NCI-H748 treated with DMSO at 0.1 percent for 48 hours (cell line): ENCODE results near the gene LDLR.
A peak's percentile ranks its signal among the peaks of the same experiment; 100 is the strongest.
"Not testable (repeated sequence)": the region's sequence is repeated elsewhere in the genome, so short reads cannot be mapped to it uniquely, and the experiment has no call there.

ENCODE experiments used
- DNase-seq: peaks from one replicate; lab custom pipeline; 2025; lab: John Stamatoyannopoulos, UW

LDLR gene

DNA sequence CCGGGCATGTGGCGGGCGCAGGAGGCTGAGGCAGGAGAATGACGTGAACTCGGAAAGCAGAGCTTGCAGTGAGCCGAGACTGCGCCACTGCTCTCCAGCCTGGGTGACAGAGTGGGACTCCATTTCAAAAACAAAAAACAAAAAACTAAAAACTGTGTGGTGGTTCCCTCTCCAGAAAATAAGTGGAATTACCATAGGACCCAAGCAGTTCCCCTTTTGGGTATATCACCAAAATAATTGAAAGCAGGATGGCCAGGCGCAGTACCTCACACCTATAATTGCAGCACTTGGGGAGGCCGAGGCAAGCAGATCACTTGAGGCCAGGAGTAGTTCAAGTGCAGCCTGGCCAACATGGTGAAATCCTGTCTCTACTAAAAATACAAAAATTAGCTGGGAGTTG, 15.7 kb upstream of the LDLR start:
- DNase-seq = no peak

DNA sequence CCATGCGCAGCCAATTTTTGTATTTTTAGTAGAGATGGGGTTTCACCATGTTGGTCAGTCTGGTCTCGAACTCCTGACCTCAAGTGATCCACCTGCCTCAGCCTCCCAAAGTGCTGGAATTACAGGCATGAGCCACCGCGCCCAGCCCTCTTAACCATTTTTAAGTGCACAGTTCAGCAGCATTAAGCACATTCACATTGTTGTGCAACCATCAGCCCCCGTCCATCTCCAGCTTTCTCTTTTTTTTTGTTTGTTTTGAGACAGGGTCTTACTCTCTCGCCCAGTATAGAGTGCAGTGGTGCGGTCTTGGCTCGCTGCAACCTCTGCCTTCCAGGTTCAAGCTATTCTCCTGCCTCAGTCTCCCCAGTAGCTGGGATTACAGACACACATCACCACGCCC, 12.5 kb upstream of the LDLR start:
- not testable (repeated sequence) for DNase-seq

DNA sequence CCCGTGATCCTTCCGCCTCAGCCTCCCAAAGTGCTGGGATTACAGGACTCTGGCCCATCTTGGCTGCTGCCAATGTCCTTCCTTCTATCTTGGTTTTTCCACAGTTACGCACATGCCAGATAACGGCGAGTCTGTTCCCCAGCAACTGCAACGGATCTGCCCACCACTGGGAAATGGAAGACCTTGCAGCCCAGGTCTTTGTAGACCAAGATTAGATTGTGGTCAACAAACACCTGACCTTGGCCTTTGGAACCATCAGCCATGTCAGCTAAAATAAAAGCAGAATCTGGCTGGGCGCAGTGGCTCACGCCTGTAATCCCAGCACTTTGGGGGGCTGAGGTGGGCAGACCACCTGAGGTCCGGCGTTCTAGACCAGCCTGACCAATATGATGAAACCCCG, 10.4 kb upstream of the LDLR start:
- no peak for DNase-seq

DNA sequence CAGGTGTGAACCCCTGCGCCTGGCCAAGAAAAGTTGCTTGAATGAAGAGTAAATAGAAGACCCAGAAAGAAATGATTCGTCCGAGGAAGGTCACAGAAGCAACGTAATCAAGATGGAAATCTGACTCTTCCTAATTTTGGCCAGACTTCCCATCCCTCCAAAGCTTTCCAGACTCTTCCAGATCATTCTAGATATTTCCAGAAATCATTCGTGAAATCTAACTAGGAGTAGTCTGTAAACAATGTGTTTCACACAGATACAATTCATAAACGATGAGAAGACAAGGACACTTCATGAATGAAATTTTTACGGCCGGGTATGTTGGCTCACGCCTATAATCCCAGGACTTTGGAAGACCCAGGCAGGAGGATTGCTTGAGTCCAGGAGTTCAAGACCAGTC, 9.3 kb upstream of the LDLR start:
- DNase-seq = no peak

DNA sequence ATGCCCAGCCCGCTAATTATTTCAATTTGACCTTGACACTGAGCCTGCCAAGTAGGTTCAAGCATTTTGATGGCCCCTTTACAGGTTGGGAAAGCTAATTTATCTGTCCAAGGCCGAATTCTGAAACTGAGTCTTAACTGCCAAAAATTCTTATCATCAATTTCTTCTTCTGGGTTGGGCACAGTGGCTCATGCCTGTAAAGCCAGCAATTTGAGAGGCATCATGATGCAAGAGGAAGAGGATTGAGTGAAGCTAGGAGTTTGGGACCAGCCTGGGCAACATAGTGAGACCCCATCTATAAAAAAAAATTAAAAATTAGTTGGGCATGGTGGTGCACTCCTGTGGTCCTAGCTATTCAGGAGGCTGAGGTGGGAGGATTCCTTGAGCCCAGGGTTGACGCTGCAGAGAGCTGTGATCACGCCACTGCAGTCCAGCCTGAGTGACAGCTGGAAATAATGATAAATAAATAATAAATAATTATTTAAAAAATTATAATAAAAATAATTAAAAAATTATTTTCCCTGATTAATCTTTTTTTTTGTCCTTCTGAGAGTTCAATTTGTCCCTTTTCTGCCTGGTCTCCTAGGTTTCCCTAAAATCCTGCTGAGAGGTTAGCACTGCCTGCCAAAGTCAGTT, 1.3 kb upstream of the LDLR start:
- DNase-seq = no peak

DNA sequence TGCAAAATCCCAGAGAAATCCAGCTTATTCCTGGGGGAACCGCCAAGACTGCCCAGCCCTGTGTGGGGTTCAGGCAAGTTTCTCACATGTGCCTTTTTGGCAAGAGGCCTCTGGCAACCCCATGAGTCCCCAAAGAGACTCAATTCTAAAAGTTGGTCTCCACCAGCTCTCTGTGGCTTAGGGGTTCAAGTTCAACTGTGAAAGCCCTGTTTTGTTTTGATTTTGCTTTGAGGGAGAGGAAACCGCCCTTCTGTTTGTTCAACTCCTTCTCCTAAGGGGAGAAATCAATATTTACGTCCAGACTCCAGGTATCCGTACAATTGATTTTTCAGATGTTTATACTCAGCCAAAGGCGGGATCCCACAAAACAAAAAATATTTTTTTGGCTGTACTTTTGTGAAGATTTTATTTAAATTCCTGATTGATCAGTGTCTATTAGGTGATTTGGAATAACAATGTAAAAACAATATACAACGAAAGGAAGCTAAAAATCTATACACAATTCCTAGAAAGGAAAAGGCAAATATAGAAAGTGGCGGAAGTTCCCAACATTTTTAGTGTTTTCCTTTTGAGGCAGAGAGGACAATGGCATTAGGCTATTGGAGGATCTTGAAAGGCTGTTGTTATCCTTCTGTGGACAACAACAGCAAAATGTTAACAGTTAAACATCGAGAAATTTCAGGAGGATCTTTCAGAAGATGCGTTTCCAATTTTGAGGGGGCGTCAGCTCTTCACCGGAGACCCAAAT, 583 bp upstream of the LDLR start:
- DNase-seq = peak; percentile 14

DNA sequence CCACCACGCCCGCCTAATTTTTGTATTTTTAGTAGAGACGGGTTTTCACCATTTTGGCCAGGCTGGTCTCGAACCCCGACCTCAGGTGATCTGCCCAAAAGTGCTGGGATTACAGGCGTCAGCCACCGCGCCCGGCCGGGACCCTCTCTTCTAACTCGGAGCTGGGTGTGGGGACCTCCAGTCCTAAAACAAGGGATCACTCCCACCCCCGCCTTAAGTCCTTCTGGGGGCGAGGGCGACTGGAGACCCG, 676 bp downstream of the LDLR start:
- not testable (repeated sequence) for DNase-seq

DNA sequence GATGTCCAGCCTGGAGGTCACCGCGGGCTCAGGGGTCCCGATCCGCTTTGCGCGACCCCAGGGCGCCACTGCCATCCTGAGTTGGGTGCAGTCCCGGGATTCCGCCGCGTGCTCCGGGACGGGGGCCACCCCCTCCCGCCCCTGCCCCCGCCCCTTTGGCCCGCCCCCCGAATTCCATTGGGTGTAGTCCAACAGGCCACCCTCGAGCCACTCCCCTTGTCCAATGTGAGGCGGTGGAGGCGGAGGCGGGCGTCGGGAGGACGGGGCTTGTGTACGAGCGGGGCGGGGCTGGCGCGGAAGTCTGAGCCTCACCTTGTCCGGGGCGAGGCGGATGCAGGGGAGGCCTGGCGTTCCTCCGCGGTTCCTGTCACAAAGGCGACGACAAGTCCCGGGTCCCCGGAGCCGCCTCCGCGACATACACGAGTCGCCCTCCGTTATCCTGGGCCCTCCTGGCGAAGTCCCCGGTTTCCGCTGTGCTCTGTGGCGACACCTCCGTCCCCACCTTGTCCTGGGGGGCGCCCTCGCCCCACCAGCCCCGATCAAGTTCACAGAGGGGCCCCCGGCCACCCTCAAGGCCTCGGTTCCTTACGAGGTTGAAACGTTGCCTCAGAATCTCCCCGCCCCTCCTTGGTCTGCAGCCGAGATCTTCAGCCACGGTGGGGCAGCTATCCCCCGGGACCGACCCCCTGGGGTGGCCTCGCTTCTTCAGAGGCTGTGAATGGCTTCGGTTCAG, 1.2 kb downstream of the LDLR start:
- DNase-seq = peak; percentile 83

DNA sequence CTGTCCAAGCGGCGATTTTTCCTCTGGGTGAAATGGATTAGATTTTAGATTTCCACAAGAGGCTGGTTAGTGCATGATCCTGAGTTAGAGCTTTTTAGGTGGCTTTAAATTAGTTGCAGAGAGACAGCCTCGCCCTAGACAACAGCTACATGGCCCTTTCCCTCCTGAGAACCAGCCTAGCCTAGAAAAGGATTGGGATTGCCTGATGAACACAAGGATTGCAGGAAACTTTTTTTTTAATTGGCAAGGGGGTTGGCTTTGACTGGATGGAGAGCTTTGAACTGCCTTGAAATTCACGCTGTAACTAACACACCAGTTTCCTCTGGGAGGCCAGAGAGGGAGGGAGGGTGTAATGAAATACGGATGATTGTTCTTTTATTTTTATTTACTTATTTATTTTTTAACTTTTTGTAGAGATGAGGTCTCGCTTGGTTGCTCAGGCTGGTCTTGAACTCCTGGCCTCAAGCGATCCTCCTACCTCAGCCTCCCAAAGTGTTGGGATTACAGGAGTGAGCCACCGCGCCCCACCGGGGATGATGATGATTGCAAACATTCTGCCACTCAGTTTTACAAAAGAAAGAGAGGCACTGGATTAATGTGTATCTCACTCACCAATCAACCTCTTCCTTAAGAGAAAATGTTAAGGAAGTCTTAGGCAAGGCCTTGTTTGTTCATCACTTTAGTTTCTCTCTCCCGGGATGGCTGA, 1.9 kb downstream of the LDLR start:
- no peak for DNase-seq

DNA sequence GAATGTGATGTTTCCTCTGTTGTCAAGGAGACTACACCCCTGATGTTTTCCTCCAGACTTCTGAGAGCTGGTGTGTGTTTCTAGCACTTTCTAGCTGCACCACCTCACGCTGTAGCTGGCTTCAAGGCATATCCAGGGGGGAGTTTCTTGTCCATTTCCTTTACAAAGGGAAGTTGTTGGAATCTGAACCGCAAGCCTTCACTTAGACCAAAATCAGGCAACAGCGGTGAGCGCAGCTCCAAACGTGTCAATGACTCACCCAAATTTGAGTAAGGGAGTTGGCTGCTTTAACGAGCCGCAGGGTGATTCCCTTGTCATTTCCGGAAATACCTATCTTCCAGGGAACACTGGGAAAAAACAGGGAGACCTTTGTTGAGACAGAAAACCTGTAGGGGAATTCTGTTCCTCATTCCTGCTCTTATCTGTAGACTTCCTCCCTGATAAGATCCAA, 2.5 kb downstream of the LDLR start:
- peak; percentile 1 for DNase-seq

DNA sequence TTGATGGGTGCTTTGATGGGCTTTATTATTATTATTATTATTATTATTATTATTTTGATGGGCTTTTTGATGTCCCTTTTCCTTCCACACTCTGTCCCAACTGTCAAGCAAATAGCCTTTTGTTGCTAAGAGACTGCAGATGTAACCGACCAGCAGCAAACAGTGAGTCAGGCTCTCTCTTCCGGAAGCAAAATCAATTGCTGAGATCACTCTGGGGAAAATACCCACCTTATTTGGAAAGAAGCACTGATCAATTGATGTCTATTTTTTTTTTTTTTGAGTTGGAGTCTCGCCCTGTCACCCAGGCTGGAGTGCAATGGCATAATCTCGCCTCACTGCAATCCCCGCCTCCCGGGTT, 2.9 kb downstream of the LDLR start:
- no peak for DNase-seq

DNA sequence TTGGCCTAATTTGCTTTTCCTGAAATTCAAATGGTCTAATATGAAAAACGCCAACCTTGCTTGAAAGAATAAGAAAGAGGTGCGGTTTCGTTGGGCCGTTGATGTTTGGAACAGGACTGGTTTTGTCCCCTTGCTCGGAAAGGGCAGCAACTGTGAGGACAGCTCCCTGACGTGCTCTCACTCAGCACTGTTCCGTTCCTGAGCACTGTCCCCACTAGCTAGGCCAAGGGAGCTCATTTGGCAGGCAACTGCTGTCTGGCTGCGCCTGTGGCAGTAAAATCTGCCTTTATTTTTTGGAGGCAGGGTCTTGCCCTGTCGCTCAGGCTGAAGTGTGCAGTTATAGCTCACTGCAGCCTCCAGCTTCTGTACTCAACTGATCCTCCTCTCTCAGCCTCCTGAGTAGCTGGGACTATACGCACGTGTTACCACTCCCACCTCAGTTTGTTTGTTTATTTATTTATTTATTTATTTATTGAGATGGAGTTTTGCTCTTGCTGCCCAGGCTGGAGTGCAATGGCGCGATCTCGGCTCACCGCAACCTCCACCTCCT, 4.5 kb downstream of the LDLR start:
- DNase-seq = no peak

DNA sequence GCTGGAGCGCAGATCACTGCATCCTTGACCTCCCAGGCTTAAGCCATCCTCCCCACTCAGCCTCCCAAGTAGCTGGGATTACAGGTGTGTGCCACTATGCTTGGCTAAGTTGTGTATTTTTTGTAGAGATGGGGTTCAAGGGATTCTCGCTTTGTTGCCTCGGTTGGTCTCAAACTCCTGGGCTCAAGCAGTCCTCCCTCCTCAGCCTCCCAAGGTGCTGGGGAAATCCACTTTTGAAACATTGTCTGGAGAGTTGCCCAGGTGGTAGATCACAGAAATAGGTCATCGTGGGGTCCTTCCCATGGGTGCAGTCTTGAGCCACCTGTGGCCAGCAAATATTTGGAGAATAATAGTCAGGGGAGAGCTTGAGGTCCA, 5.2 kb downstream of the LDLR start:
- no peak for DNase-seq

DNA sequence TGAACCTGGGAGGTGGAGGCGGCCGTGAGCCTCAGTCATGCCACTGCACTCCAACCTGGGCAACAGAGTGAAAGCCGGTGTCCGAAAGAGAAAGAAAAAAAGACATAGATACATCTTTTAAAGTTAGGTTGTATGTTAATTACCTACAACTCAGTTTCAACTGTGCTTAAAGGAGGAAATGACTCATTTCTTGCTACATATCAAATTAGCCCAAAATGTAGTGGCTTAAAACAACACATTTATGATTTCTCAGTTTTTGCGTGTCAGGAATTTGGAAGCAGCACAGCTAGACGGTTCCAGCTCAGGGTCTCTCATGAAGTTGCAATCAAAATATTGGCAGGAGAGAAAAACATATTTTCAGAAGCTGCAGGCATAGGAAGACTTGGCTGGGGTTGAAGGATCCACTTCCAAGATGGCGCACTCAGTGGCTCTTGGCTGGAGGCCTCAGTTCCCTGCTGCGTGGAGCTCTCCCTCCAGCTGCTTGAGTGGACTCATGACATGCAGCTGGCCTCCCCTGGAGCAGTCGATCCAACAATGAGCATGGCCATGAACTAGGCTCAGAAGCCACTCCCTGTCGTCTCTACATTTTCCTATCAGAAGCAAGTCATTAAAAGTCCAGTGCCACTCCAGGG, 7.1 kb downstream of the LDLR start:
- DNase-seq = no peak

DNA sequence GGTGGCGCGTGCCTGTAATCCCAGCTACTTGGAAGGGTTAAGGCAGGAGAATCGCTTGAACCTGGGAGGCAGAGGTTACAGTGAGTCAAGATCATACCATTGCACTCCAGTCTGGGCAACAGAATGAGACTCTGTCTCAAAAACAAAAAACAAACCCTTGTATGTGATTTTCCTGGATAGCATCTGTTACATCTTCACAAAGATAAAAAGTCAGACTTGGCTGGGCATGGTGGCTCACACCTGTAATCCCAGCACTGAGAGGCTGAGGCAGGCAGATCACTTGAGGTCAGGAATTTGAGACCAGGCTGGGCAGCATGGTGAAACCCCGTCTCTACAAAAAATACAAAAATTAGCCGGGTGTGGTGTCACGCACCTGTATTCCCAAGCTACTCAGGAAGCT, 8.1 kb downstream of the LDLR start:
- not testable (repeated sequence) for DNase-seq

DNA sequence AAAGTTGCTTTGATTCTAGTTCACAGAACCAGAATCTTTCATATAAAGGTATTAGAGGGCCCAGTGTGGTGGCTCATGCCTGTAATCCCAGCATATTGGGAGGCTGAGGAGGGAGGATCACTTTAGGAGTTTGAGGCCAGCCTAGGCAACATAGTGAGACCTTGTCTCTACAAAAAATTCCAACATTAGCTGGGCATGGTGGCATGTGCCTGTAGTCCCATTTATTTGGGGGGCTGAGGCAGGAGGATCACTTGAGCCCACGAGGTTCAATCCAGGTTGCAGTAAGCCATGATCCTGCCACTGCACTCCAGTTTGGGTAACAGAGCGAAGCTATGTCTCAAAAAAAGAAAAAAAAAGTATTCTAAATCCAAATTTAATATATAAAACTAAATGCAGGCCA, 9.1 kb downstream of the LDLR start:
- no peak for DNase-seq

DNA sequence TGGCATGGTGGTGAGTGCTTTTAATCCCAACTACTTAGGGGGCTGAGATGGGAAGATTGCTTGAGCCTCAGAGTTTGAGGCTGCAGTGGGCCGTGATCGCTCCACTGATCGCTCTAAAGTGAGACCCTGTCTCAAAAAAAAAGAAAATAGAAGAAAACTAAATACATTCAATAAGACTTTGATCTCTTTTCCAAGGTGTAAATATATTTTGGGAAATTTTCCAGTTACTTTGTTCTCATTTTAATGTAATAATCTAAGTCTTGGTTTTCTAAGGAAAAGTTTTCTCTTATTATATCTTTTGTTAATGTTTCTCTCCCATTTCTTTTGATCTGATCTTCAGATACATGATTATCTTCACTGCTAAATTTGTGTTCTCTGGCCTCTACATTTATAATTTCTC, 9.6 kb downstream of the LDLR start:
- no peak for DNase-seq

DNA sequence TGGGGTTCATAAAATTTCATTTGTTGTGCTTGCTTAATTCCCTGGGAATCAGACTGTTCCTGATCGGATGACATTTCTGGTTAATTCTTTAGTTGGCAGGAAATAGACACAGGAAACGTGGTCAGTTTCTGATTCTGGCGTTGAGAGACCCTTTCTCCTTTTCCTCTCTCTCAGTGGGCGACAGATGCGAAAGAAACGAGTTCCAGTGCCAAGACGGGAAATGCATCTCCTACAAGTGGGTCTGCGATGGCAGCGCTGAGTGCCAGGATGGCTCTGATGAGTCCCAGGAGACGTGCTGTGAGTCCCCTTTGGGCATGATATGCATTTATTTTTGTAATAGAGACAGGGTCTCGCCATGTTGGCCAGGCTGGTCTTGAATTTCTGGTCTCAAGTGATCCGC, 10.8 kb downstream of the LDLR start:
- no peak for DNase-seq

DNA sequence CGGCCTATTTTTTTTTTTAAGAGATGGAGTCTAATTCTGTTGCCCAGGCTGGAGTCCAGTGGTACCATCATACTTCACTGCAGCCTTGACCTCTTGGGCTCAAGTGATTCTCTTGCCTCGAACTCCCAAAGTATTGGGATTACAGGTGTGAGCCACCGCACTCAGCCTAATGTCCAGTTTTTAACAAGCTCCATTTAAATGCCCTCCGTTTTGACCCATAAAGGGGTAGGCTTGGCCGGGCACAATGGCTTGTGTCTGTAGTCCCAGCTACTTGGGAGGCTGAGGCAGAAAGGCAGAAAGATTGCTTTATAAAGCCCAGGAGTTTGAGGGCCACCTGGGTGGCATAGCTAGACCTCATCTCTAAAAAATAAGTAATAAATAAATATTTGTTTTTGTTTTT, 11.8 kb downstream of the LDLR start:
- no peak for DNase-seq

DNA sequence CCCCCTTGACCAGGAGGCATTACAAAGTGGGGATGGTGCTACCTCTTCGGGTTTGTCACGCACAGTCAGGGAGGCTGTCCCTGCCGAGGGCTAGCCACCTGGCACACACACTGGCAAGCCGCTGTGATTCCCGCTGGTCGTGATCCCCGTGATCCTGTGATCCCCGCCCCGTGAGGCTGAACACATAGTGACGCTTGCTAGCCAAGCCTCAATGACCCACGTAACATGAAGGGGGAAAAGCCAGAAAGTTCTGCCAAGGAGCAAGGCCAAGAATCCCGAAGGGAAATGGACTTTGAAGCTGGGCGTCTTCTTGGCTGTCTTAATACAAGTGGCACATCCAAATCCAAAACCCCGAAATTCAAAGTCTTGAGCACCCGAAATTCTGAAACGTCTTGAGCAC, 13.7 kb downstream of the LDLR start:
- no peak for DNase-seq

DNA sequence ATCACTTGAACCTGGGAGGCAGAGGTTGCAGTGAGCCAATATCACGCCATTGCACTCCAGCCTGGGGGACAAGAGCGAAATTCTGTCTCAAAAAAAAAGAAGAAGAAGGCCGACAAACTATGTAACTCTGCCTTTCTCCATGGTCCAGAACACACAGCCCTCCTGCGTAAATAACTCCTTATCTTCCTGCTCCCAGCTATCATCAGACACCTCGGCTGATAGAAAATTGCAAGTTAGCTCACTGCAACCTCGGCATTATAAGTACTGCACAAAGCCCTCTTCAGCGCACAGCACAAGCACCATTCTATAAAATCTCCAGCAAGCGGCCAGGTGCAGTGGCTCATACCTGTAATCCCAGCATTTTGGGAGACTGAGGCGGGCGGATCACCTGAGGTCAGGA, 14.4 kb downstream of the LDLR start:
- DNase-seq = not testable (repeated sequence)

DNA sequence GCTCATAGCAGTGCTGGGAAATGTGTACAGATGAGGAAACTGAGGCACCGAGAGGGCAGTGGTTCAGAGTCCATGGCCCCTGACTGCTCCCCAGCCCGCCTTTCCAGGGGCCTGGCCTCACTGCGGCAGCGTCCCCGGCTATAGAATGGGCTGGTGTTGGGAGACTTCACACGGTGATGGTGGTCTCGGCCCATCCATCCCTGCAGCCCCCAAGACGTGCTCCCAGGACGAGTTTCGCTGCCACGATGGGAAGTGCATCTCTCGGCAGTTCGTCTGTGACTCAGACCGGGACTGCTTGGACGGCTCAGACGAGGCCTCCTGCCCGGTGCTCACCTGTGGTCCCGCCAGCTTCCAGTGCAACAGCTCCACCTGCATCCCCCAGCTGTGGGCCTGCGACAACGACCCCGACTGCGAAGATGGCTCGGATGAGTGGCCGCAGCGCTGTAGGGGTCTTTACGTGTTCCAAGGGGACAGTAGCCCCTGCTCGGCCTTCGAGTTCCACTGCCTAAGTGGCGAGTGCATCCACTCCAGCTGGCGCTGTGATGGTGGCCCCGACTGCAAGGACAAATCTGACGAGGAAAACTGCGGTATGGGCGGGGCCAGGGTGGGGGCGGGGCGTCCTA, 15.9 kb downstream of the LDLR start:
- DNase-seq = no peak
